GM18505 (cell line): ENCODE data around the gene MBOAT2.

Source experiments
- ATAC-seq: cut with Tn5 transposase; IDR thresholded peaks from one replicate; pipeline ENCODE4 v1.9.1; 2021; ENCODE audit not compliant: unreplicated experiment
- POLR2A ChIP-seq: IDR thresholded peaks from 4 replicates; pipeline ENCODE4 v1.6.1; 2011; ENCODE audit warnings: borderline replicate concordance; ENCODE audit not compliant: insufficient read depth, insufficient read length; ENCODE audit errors: extremely low read depth

MBOAT2 gene

GRCh38 chr2:8863331-8863953 lies 140.0 kb downstream of the MBOAT2 start:
- no peak for ATAC-seq
- no peak for TF ChIP-seq POLR2A

GRCh38 chr2:8862230-8862629 lies 141.3 kb downstream of the MBOAT2 start:
- ATAC-seq, result no peak
- no peak for TF ChIP-seq POLR2A

GRCh38 chr2:8861797-8862196 lies 141.7 kb downstream of the MBOAT2 start:
- ATAC-seq, result no peak
- no peak for TF ChIP-seq POLR2A

GRCh38 chr2:8860239-8860638 lies 143.2 kb downstream of the MBOAT2 start:
- no peak for ATAC-seq
- no peak for TF ChIP-seq POLR2A

- no peak for ATAC-seq
- no peak for TF ChIP-seq POLR2A
Observed at GRCh38 chr2:8858910-8859309, 144.6 kb downstream of the MBOAT2 start.

- TF ChIP-seq POLR2A, result no peak
- no peak for ATAC-seq
Observed at GRCh38 chr2:8858264-8858663, 145.2 kb downstream of the MBOAT2 start.

GRCh38 chr2:8857709-8858108 lies 145.8 kb downstream of the MBOAT2 start:
- no peak for TF ChIP-seq POLR2A
- ATAC-seq, result no peak

- no peak for TF ChIP-seq POLR2A
- no peak for ATAC-seq
Observed at GRCh38 chr2:8856176-8856575, 147.3 kb downstream of the MBOAT2 start.

- TF ChIP-seq POLR2A, result no peak
- no peak for ATAC-seq
Observed at GRCh38 chr2:8855010-8855409, 148.5 kb downstream of the MBOAT2 start.

GRCh38 chr2:8853426-8853825 lies 150.1 kb downstream of the MBOAT2 start:
- no peak for ATAC-seq
- no peak for TF ChIP-seq POLR2A

GRCh38 chr2:8851811-8852560 lies 151.5 kb downstream of the MBOAT2 start:
- no peak for ATAC-seq
- no peak for TF ChIP-seq POLR2A

- no peak for TF ChIP-seq POLR2A
Observed at GRCh38 chr2:8850845-8851487, 152.5 kb downstream of the MBOAT2 start.

GRCh38 chr2:8849327-8849726 lies 154.2 kb downstream of the MBOAT2 start:
- no peak for ATAC-seq
- no peak for TF ChIP-seq POLR2A

More at GRCh38 chr2:8850845-8851487, 152.5 kb downstream of the MBOAT2 start:
- ATAC-seq, result no peak
